Measurements from ENCODE around the gene ZNF148. TPM values are rescaled to one million over a fixed set of nuclear protein-coding genes. Genes with fewer than 3 reads are reported as not detected.

The ZNF148 gene
- 23.4 and 27.7 TPM in 2 replicates for total RNA-seq

DNA sequence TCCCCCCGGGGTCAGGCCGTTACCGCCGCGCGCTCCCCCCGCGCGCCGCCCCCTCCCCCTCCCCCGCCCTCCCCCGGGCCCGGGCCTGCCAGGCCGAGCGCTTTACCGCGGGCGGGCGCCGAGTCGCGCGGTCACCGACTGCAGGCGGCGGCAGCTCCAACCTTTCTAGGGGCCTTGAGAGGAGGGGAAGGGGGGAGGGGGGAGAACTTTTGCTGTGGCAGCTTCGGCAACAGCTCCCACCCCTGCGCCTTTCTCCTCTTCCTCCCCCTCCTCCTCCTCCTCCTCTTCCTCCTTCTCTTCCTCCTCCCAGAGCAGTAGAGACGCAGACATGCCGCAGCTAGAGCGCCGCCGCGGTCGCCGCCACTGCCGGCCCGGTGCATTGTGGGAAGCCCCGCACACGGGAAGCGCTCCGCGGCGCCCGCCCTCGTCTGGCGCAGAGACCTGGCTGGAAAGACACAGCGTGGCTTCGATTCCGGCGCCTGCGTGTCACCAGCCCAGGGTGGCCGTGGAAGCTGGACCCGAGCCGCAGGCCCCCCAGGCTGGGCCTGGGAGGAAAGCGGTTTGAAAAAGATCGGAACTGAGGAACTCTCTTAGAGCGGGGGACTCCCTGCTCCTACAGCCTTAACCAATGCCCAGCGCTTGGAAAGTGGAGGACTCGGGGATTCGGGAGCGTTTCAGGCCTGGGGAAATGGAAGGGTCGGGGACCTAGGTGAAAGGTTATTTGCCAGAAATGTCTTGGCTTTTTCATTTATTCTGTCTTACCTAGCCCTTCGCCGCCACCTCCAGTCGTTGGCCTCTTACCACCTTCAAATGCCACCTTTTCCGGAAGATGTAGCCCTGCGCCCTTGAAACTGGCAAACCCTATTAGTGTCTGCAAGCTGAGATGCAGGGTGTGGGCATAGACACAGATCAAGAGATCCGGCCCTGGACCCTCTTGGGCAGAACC is at the start of gene ZNF148:
Gene ZNF148, minus strand, starts transcription at position 330 of the 946 bp plus-strand sequence. CDS start 61,685 bp downstream, outside the sequence.

GRCh38 chr3:125212509-125213363 is 162.4 kb downstream of the ZNF148 start, which contains the start of gene SLC12A8:
SLC12A8 (minus strand) TSS chr3:125212748; CDS start chr3:125211349, 1,399 bp downstream.

Other genes starting within 250 kb of the ZNF148 start
- 0.46 and 0.65 TPM in 2 replicates for gene SLC12A8, start 162.6 kb downstream of the ZNF148 start, total RNA-seq
- 53.6 and 56.8 TPM in 2 replicates for gene SNX4, start 144.9 kb upstream of the ZNF148 start, total RNA-seq
- 10.7 and 12.8 TPM in 2 replicates for gene OSBPL11, start 220.2 kb upstream of the ZNF148 start, total RNA-seq

Data from epithelial cell of umbilical artery (primary cell).